ENCODE measurements around the gene SLC8A2.

The SLC8A2 gene

DNA sequence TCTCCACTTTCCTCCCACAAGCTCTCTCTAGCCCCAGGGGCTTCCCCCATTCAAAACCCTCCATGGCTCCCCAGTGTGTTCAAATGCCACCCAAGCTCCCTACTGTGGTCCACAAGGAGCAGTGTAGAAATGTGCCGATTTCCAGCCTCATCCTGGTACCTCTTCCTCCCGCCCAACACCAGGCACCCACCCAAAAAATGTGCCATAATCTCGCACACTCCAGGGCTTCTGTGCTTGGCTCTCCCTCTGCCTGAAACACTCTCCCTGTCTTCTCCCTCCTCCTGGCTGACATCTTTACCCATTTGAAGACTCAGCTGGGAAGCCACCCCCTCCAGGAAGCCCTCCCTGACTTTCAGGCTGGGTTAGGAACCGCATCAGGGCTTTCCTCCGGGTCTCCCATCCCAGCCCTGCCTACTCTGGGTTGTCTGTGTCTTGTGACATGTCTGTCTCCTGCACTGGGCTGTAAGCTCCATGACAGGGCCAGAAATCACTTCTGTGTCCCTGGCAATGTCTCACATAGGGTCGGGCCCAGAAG is 35.7 kb downstream of the SLC8A2 start:
- Histone ChIP-seq H3K36me3 (ENCODE audit: insufficient read depth, low read length) (no peaks in the 10 kb centered on the region), H3K79me2 (ENCODE audit: insufficient read depth, low read length) (no peaks in the 10 kb centered on the region), H3K27me3 (ENCODE audit: insufficient read depth, low read length) (peaks cover 3% of the 10 kb centered on the region; the same call in 1 of the 2 replicates), H3K4me3 (ENCODE audit: low read depth, low read length, poor library complexity, severe bottlenecking) (no peak overlapping the region), H3K4me1 (ENCODE audit: insufficient read depth, low read length, severe bottlenecking) (peaks cover 5% of the 10 kb centered on the region), H3K9ac (ENCODE audit: low read length) (no peak overlapping the region), H3F3A (ENCODE audit: insufficient read depth, low read length) (no peaks in the 10 kb centered on the region), H4K20me1 (ENCODE audit: insufficient read depth, low read length) (no peaks in the 10 kb centered on the region), H3K27ac (ENCODE audit: low read depth, low read length, poor library complexity, severe bottlenecking) (no peak overlapping the region), H3K4me2 (ENCODE audit: low read length) (no peak overlapping the region), H3K9me2 (ENCODE audit: low read depth, low read length) (no peaks in the 10 kb centered on the region), H2AFZ (ENCODE audit: low read length) (no peak overlapping the region), H3K9me3 (ENCODE audit: low read length) (0 out of 2 replicates have a peak, but pooled peaks cover 4% of the 10 kb centered on the region)
- TF ChIP-seq EZH2 (IDR thresholded peaks at IDR 0.05; ENCODE audit: borderline replicate concordance, low read length) = no peak
- TF ChIP-seq, protein P1, sequence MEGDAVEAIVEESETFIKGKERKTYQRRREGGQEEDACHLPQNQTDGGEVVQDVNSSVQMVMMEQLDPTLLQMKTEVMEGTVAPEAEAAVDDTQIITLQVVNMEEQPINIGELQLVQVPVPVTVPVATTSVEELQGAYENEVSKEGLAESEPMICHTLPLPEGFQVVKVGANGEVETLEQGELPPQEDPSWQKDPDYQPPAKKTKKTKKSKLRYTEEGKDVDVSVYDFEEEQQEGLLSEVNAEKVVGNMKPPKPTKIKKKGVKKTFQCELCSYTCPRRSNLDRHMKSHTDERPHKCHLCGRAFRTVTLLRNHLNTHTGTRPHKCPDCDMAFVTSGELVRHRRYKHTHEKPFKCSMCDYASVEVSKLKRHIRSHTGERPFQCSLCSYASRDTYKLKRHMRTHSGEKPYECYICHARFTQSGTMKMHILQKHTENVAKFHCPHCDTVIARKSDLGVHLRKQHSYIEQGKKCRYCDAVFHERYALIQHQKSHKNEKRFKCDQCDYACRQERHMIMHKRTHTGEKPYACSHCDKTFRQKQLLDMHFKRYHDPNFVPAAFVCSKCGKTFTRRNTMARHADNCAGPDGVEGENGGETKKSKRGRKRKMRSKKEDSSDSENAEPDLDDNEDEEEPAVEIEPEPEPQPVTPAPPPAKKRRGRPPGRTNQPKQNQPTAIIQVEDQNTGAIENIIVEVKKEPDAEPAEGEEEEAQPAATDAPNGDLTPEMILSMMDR (IDR thresholded peaks at IDR 0.05; ENCODE audit: low read length) = no peak

DNA sequence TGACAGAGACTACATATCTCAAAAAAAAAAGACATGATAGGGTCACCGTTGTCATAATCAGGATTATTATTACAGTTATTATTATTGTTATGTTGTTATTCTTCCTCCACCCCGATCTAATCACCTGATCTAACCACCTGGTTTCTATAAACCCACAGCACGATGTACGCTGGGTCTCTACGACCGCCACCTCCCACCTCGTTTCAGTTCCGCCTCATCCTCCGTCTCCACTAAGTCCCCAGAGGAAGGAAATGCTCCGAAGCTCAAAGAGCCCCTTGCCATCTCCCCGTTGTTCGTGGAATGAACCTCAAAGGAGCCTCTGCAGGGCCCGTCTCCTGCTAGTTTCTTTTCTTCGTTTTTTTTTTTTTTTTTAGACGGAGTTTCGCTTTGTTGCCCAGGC is 36.5 kb downstream of the SLC8A2 start:
- Histone ChIP-seq H4K20me1 (ENCODE audit: insufficient read depth, low read length) (no peaks in the 10 kb centered on the region), H3K27ac (ENCODE audit: low read depth, low read length, poor library complexity, severe bottlenecking) (no peak overlapping the region), H3F3A (ENCODE audit: insufficient read depth, low read length) (no peaks in the 10 kb centered on the region), H2AFZ (ENCODE audit: low read length) (no peak overlapping the region), H3K4me1 (ENCODE audit: insufficient read depth, low read length, severe bottlenecking) (peaks cover 5% of the 10 kb centered on the region), H3K9me3 (ENCODE audit: low read length) (0 out of 2 replicates have a peak, but pooled peaks cover 4% of the 10 kb centered on the region), H3K79me2 (ENCODE audit: insufficient read depth, low read length) (no peaks in the 10 kb centered on the region), H3K4me2 (ENCODE audit: low read length) (no peak overlapping the region), H3K9me2 (ENCODE audit: low read depth, low read length) (no peaks in the 10 kb centered on the region), H3K27me3 (ENCODE audit: insufficient read depth, low read length) (peaks cover 2% of the 10 kb centered on the region; the same call in 1 of the 2 replicates), H3K4me3 (ENCODE audit: low read depth, low read length, poor library complexity, severe bottlenecking) (no peak overlapping the region), H3K36me3 (ENCODE audit: insufficient read depth, low read length) (no peaks in the 10 kb centered on the region), H3K9ac (ENCODE audit: low read length) (no peak overlapping the region)
- TF ChIP-seq, protein P1 (IDR thresholded peaks at IDR 0.05; ENCODE audit: low read length) = no peak

DNA sequence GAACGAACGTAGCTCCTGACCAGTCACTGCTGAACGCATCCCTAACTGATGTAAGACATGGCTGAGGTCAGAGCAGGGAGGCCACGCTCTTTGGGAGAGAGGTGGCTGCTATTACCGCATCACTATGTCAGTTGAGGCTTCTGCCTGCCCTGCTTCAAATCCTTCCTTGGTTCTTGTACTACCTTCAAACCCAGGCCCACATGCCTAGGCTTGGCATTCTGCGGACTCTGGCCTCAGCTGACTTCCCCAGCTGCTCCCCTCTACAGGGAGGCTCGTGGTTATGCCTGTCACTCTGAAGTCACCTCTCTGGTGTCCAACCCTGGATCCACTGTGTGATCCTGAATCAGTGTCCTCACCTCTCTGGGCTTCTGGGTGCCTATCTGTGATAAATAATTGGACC is 37.6 kb downstream of the SLC8A2 start:
- Histone ChIP-seq H3K4me3 (ENCODE audit: low read depth, low read length, poor library complexity, severe bottlenecking) (no peak overlapping the region), H3K27ac (ENCODE audit: low read depth, low read length, poor library complexity, severe bottlenecking) (no peak overlapping the region), H3K4me1 (ENCODE audit: insufficient read depth, low read length, severe bottlenecking) (peaks cover 7% of the 10 kb centered on the region), H4K20me1 (ENCODE audit: insufficient read depth, low read length) (no peaks in the 10 kb centered on the region), H3K79me2 (ENCODE audit: insufficient read depth, low read length) (no peaks in the 10 kb centered on the region), H3F3A (ENCODE audit: insufficient read depth, low read length) (no peaks in the 10 kb centered on the region), H3K4me2 (ENCODE audit: low read length) (no peak overlapping the region), H3K27me3 (ENCODE audit: insufficient read depth, low read length) (no peaks in the 10 kb centered on the region; the same call in 1 of the 2 replicates), H3K9me3 (ENCODE audit: low read length) (0 out of 2 replicates have a peak, but pooled peaks cover 4% of the 10 kb centered on the region), H3K9ac (ENCODE audit: low read length) (no peak overlapping the region), H3K36me3 (ENCODE audit: insufficient read depth, low read length) (no peaks in the 10 kb centered on the region), H3K9me2 (ENCODE audit: low read depth, low read length) (no peaks in the 10 kb centered on the region), H2AFZ (ENCODE audit: low read length) (no peak overlapping the region)
- TF ChIP-seq, protein P1 (IDR thresholded peaks at IDR 0.05; ENCODE audit: low read length) = no peak
- no peak for TF ChIP-seq EZH2 (IDR thresholded peaks at IDR 0.05; ENCODE audit: borderline replicate concordance, low read length)
